Liver (tissue), 9 donors: ENCODE measurements around the gene GP1BB. TPM values are rescaled to one million over a fixed set of nuclear protein-coding genes. Genes with fewer than 3 reads are reported as not detected.

Experiments
- DNase-seq: peaks from one replicate; pipeline ENCODE4 v3.0.0-alpha.2; 2017; ENCODE audit warnings: low spot score
- H3K27ac ChIP-seq, 2 donors: one replicate each; pipeline ENCODE4 v1.7.0; 2013; ENCODE audit warnings: inconsistent platforms in 2 of 2, low read length in 2 of 2, control low read depth in 1 of 2, low read depth in 1 of 2, mild to moderate bottlenecking in 1 of 2
- H3K27me3 ChIP-seq, 4 donors: one replicate each; pipeline versions ENCODE4 v1.6.1 to v1.7.0; 2013; ENCODE audit warnings: low read length in 3 of 4, inconsistent platforms in 1 of 4, mild to moderate bottlenecking in 1 of 4, moderate library complexity in 1 of 4; ENCODE audit not compliant: control insufficient read depth in 4 of 4, insufficient read depth in 4 of 4
- H3K36me3 ChIP-seq, 4 donors: one replicate each; pipeline versions ENCODE4 v1.6.1 to v1.7.0; 2013; ENCODE audit warnings: low read length in 3 of 4, mild to moderate bottlenecking in 3 of 4, low read depth in 1 of 4, moderate library complexity in 1 of 4; ENCODE audit not compliant: control insufficient read depth in 4 of 4, insufficient read depth in 3 of 4
- H3K4me1 ChIP-seq, 4 donors: one replicate each; pipeline versions ENCODE4 v1.6.1 to v1.7.0; 2013; ENCODE audit warnings: low read length in 3 of 4, mild to moderate bottlenecking in 3 of 4, moderate library complexity in 1 of 4; ENCODE audit not compliant: control insufficient read depth in 4 of 4, insufficient read depth in 4 of 4
- H3K4me3 ChIP-seq, 3 donors: one replicate each; pipeline versions ENCODE4 v1.6.1 to v1.7.0; 2013; ENCODE audit warnings: low read length in 3 of 3, control low read depth in 1 of 3, low read depth in 1 of 3, mild to moderate bottlenecking in 1 of 3
- H3K9ac ChIP-seq, 2 donors: one replicate each; pipeline ENCODE4 v1.7.0; 2013; ENCODE audit warnings: low read length in 2 of 2, mild to moderate bottlenecking in 2 of 2, moderate library complexity in 2 of 2, control low read depth in 1 of 2, low read depth in 1 of 2
- H3K9me3 ChIP-seq, 4 donors: one replicate each; pipeline versions ENCODE4 v1.6.1 to v1.7.0; 2013; ENCODE audit warnings: low read length in 3 of 4; ENCODE audit not compliant: control insufficient read depth in 4 of 4
- EGR1 ChIP-seq, 2 donors: IDR thresholded peaks; 2 replicates each; pipeline ENCODE4 v1.6.1; 2016 to 2018; ENCODE audit warnings: antibody characterized with exemption in 2 of 2, low read depth in 2 of 2
- FOXA1 ChIP-seq: IDR thresholded peaks from 2 replicates; pipeline ENCODE4 v1.6.1; 2016; ENCODE audit warnings: antibody characterized with exemption
- GABPA ChIP-seq, 2 donors: IDR thresholded peaks in 1 of 2; conservative IDR thresholded peaks in 1 of 2; 2 replicates each; pipeline ENCODE4 v1.6.1; 2016; ENCODE audit warnings: antibody characterized with exemption in 2 of 2, mild to moderate bottlenecking in 1 of 2, moderate library complexity in 1 of 2
- HNF4A ChIP-seq, 2 donors: conservative IDR thresholded peaks; 2 replicates each; pipeline ENCODE4 v1.6.1; 2016; ENCODE audit warnings: antibody characterized with exemption in 2 of 2, mild to moderate bottlenecking in 2 of 2
- HNF4G ChIP-seq: IDR thresholded peaks from 2 replicates; pipeline ENCODE4 v1.6.1; 2016; ENCODE audit warnings: antibody characterized with exemption
- JUND ChIP-seq, 2 donors: IDR thresholded peaks; 2 replicates each; pipeline ENCODE4 v1.6.1; 2016; ENCODE audit warnings: antibody characterized with exemption in 2 of 2
- RAD21 ChIP-seq, 2 donors: IDR thresholded peaks; 2 replicates each; pipeline ENCODE4 v1.6.1; 2016; ENCODE audit warnings: antibody characterized with exemption in 2 of 2, mild to moderate bottlenecking in 2 of 2
- SP1 ChIP-seq: IDR thresholded peaks from 2 replicates; pipeline ENCODE4 v1.6.1; 2018; ENCODE audit warnings: antibody characterized with exemption, mild to moderate bottlenecking
- TAF1 ChIP-seq: conservative IDR thresholded peaks from 2 replicates; pipeline ENCODE4 v1.6.1; 2016; ENCODE audit warnings: antibody characterized with exemption, mild to moderate bottlenecking
- YY1 ChIP-seq: IDR thresholded peaks from 2 replicates; pipeline ENCODE4 v1.6.1; 2016; ENCODE audit warnings: antibody characterized with exemption, mild to moderate bottlenecking
- WGBS: extraction: QIAGEN DNeasy Blood & Tissue Kit; methylation state at CpG from one replicate; pipeline ENCODE4 v1.1.7; 2013; 5-methylcytosine and 5-hydroxymethylcytosine counted together
- polyA plus RNA-seq, 2 donors: library from polyadenylated mRNA; stranded (reverse) in 1 of 2; unstranded in 1 of 2; fragments of 200-250 nt in 1 of 2; fragments of >200 nt in 1 of 2; fragmentation: Nextera tagmentation in 1 of 2; extraction: Ambion mirVana in 1 of 2; gene quantifications; one replicate each; pipeline versions ENCODE4 v1.2.1 to v1.2.3, GENCODE V29; 2013 to 2015
- total RNA-seq, 2 donors: library from RNA; depleted of rRNA; stranded (reverse); fragments of >200 nt; gene quantifications; one replicate each; pipeline ENCODE4 v1.2.3, GENCODE V29; 2014
- TF ChIP-seq, protein P1 (sequence below): IDR thresholded peaks from 2 replicates; pipeline ENCODE4 v1.6.1; 2016; ENCODE audit warnings: antibody characterized with exemption, mild to moderate bottlenecking
- TF ChIP-seq, protein P2 (sequence below): IDR thresholded peaks from 2 replicates; pipeline ENCODE4 v1.6.1; 2016; ENCODE audit warnings: antibody characterized with exemption
- TF ChIP-seq, protein P3 (sequence below): IDR thresholded peaks from 2 replicates; pipeline ENCODE4 v1.6.1; 2016; ENCODE audit warnings: antibody characterized with exemption
- TF ChIP-seq, protein P4 (sequence below): fragments of 150-350 bp; IDR thresholded peaks from 2 replicates; pipeline ENCODE4 v1.5.1; 2017; ENCODE audit warnings: improper control_type of control experiment, low read depth, low read length; ENCODE audit not compliant: missing input control
- TF ChIP-seq, protein P5 (sequence below): IDR thresholded peaks from 2 replicates; pipeline ENCODE4 v1.6.1; 2016; ENCODE audit warnings: antibody characterized with exemption
- donor health status: healthy.
- donor health status: healthy.
- donor health status: healthy.
- donor health status: healthy.
- donor health status: healthy.

GP1BB gene
- total and polyA plus RNA-seq, 4 donors, result 0.38 to 5.7 (median 0.51) TPM; not detected in 1

DNA sequence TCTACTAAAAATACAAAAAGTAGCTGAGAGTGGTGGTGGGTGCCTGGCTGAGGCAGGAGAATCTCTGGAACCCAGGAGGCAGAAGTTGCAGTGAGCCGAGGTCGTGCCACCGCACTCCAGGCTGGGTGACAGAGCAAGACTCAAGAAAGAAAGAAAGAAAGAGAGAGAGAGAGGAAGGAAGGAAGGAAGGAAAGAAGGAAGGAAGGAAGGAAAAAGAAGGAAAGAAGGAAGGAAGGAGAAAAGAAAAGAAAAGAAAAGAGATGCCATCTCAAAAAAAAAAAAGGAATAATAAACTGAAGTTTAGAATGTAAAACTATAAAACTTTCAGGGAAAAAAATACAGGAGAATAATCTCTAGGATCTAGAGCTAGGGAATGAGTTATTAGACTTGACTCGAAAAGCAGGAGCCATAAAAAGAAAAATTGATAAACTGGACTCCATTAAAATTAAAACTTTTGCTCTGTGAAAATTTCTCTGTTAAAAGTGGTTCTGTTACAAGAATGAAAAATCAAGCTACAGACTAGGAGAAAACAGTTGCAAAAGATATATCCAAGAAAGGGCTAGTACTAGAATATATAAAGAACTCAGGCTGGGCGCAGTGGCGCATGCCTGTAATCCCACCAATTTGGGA, 22.4 kb upstream of the GP1BB start:
- TF ChIP-seq, protein P1, sequence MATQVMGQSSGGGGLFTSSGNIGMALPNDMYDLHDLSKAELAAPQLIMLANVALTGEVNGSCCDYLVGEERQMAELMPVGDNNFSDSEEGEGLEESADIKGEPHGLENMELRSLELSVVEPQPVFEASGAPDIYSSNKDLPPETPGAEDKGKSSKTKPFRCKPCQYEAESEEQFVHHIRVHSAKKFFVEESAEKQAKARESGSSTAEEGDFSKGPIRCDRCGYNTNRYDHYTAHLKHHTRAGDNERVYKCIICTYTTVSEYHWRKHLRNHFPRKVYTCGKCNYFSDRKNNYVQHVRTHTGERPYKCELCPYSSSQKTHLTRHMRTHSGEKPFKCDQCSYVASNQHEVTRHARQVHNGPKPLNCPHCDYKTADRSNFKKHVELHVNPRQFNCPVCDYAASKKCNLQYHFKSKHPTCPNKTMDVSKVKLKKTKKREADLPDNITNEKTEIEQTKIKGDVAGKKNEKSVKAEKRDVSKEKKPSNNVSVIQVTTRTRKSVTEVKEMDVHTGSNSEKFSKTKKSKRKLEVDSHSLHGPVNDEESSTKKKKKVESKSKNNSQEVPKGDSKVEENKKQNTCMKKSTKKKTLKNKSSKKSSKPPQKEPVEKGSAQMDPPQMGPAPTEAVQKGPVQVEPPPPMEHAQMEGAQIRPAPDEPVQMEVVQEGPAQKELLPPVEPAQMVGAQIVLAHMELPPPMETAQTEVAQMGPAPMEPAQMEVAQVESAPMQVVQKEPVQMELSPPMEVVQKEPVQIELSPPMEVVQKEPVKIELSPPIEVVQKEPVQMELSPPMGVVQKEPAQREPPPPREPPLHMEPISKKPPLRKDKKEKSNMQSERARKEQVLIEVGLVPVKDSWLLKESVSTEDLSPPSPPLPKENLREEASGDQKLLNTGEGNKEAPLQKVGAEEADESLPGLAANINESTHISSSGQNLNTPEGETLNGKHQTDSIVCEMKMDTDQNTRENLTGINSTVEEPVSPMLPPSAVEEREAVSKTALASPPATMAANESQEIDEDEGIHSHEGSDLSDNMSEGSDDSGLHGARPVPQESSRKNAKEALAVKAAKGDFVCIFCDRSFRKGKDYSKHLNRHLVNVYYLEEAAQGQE, result no peak
- TF ChIP-seq, protein P2, sequence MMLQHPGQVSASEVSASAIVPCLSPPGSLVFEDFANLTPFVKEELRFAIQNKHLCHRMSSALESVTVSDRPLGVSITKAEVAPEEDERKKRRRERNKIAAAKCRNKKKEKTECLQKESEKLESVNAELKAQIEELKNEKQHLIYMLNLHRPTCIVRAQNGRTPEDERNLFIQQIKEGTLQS, result no peak
- TF ChIP-seq, protein P3, sequence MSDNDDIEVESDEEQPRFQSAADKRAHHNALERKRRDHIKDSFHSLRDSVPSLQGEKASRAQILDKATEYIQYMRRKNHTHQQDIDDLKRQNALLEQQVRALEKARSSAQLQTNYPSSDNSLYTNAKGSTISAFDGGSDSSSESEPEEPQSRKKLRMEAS, result no peak
- TF ChIP-seq YY1 (no peak), GABPA (IDR thresholded peaks at IDR 0.05 in 1 of 2, conservative IDR thresholded peaks at IDR 0.05 in 1 of 2) (no peak), RAD21 (IDR thresholded peaks at IDR 0.05) (no peak), FOXA1 (no peak), SP1 (no peak), TAF1 (no peak), EGR1 (IDR thresholded peaks at IDR 0.05; ENCODE audit: low read depth in 2 of 2) (no peak), JUND (IDR thresholded peaks at IDR 0.05) (no peak), HNF4G (no peak), HNF4A (conservative IDR thresholded peaks at IDR 0.05) (no peak)
- TF ChIP-seq, protein P4, sequence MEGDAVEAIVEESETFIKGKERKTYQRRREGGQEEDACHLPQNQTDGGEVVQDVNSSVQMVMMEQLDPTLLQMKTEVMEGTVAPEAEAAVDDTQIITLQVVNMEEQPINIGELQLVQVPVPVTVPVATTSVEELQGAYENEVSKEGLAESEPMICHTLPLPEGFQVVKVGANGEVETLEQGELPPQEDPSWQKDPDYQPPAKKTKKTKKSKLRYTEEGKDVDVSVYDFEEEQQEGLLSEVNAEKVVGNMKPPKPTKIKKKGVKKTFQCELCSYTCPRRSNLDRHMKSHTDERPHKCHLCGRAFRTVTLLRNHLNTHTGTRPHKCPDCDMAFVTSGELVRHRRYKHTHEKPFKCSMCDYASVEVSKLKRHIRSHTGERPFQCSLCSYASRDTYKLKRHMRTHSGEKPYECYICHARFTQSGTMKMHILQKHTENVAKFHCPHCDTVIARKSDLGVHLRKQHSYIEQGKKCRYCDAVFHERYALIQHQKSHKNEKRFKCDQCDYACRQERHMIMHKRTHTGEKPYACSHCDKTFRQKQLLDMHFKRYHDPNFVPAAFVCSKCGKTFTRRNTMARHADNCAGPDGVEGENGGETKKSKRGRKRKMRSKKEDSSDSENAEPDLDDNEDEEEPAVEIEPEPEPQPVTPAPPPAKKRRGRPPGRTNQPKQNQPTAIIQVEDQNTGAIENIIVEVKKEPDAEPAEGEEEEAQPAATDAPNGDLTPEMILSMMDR, result no peak
- TF ChIP-seq, protein P5, sequence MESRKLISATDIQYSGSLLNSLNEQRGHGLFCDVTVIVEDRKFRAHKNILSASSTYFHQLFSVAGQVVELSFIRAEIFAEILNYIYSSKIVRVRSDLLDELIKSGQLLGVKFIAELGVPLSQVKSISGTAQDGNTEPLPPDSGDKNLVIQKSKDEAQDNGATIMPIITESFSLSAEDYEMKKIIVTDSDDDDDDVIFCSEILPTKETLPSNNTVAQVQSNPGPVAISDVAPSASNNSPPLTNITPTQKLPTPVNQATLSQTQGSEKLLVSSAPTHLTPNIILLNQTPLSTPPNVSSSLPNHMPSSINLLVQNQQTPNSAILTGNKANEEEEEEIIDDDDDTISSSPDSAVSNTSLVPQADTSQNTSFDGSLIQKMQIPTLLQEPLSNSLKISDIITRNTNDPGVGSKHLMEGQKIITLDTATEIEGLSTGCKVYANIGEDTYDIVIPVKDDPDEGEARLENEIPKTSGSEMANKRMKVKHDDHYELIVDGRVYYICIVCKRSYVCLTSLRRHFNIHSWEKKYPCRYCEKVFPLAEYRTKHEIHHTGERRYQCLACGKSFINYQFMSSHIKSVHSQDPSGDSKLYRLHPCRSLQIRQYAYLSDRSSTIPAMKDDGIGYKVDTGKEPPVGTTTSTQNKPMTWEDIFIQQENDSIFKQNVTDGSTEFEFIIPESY, result no peak
- no peak overlapping the region for H3K27ac ChIP-seq
- no peaks in the 10 kb centered on the region for H3K9me3 ChIP-seq
- no peaks in the 10 kb centered on the region for H3K4me1 ChIP-seq
- H3K36me3 ChIP-seq, result no peaks in the 10 kb centered on the region
- H3K4me3 ChIP-seq, result no peak overlapping the region
- H3K27me3 ChIP-seq, result peaks cover 0 to 4% (median 0%) of the 10 kb centered on the region in 4 donors
- no peak overlapping the region for H3K9ac ChIP-seq
- 94% methylated on average over 6 of the region's 6 CpGs for WGBS
- DNase-seq, result no peak
